ENCODE measurements around the gene PMF1. TPM values are rescaled to one million over a fixed set of nuclear protein-coding genes. Genes with fewer than 3 reads are reported as not detected.
"Not testable (repeated sequence)": the region's sequence is repeated elsewhere in the genome, so short reads cannot be mapped to it uniquely, and the experiment has no call there.

PMF1 gene
- total RNA-seq, 1 donor from 2014 or later, result 105 TPM

GRCh38 chr1:156186347-156187177 lies 26.2 kb upstream of the PMF1 start:
- DNase-seq (ENCODE audit: low spot score); intact Hi-C loops (cut with micrococcal nuclease); H3K36me3 Mint-ChIP-seq (ENCODE audit: low read depth): not testable (repeated sequence)

GRCh38 chr1:156190265-156190664 lies 22.5 kb upstream of the PMF1 start:
- peaks cover 24% of the 10 kb centered on the region for H3K4me1 Mint-ChIP-seq (ENCODE audit: low read depth)
- intact Hi-C loops (cut with micrococcal nuclease), result loop anchor here (10.0 kb wide), 2 partner anchors 335 to 555 kb away; partner anchors contain the start of genes GON4L, MRPL24 and SYT11

More at GRCh38 chr1:156186347-156187177, 26.2 kb upstream of the PMF1 start:
- not testable (repeated sequence) for H3K4me1 Mint-ChIP-seq (ENCODE audit: low read depth); H3K27ac Mint-ChIP-seq; H3K27me3 Mint-ChIP-seq (ENCODE audit: insufficient read depth); H3K4me3 Mint-ChIP-seq
- H3K9me3 Mint-ChIP-seq, result peaks cover 12% of the 10 kb centered on the region

GRCh38 chr1:156191292-156191964 lies 21.4 kb upstream of the PMF1 start:
- no peak overlapping the region for H3K27ac Mint-ChIP-seq
- peaks cover 22% of the 10 kb centered on the region for H3K36me3 Mint-ChIP-seq (ENCODE audit: low read depth)
- intact Hi-C loops (cut with micrococcal nuclease), result loop anchor here (10.0 kb wide), 2 partner anchors 337 to 553 kb away; partner anchors contain the start of genes GON4L, MRPL24 and SYT11
- no peak for DNase-seq (ENCODE audit: low spot score)
- peaks cover 35% of the 10 kb centered on the region for H3K4me1 Mint-ChIP-seq (ENCODE audit: low read depth)
- H3K9me3 Mint-ChIP-seq, result peaks cover 12% of the 10 kb centered on the region
- no peaks in the 10 kb centered on the region for H3K27me3 Mint-ChIP-seq (ENCODE audit: insufficient read depth)
- peak overlapping the region; percentile 13 for H3K4me3 Mint-ChIP-seq

More at GRCh38 chr1:156190265-156190664, 22.5 kb upstream of the PMF1 start:
- not testable (repeated sequence) for H3K27me3 Mint-ChIP-seq (ENCODE audit: insufficient read depth); H3K4me3 Mint-ChIP-seq; H3K27ac Mint-ChIP-seq; DNase-seq (ENCODE audit: low spot score)
- Mint-ChIP-seq H3K9me3 (peaks cover 12% of the 10 kb centered on the region), H3K36me3 (ENCODE audit: low read depth) (peaks cover 13% of the 10 kb centered on the region)

- DNase-seq (ENCODE audit: low spot score), result no peak
- intact Hi-C loops (cut with micrococcal nuclease), result loop anchor here (1.0 to 10.0 kb wide), 7 partner anchors 32 to 552 kb away; partner anchors contain the start of genes CCT3, GON4L, MRPL24 and SMG5
- Mint-ChIP-seq H3K9me3 (peaks cover 6% of the 10 kb centered on the region), H3K27me3 (ENCODE audit: insufficient read depth) (no peaks in the 10 kb centered on the region), H3K36me3 (ENCODE audit: low read depth) (peaks cover 28% of the 10 kb centered on the region), H3K27ac (peak overlapping the region; percentile 87), H3K4me3 (peak overlapping the region; percentile 94), H3K4me1 (ENCODE audit: low read depth) (peaks cover 49% of the 10 kb centered on the region)
Observed at GRCh38 chr1:156193208-156193487, 19.7 kb upstream of the PMF1 start.

- intact Hi-C loops (cut with micrococcal nuclease), result loop anchor here (1.0 to 10.0 kb wide), 9 partner anchors 20 to 551 kb away; partner anchors contain the start of genes CCT3, GON4L, LAMTOR2 and MRPL24
- peaks cover 54% of the 10 kb centered on the region for H3K4me1 Mint-ChIP-seq (ENCODE audit: low read depth)
- peak within 1 kb of the TSS; percentile 87 for H3K27ac Mint-ChIP-seq
Observed at GRCh38 chr1:156193488-156194299, 19.1 kb upstream of the PMF1 start, which contains the start of gene SLC25A44. TSS of gene SLC25A44 (plus strand) at chr1:156194104. CDS start at chr1:156199848, 5,744 bp downstream.

GRCh38 chr1:156194300-156194652 lies 18.5 kb upstream of the PMF1 start:
- Mint-ChIP-seq H3K4me1 (ENCODE audit: low read depth) (peaks cover 60% of the 10 kb centered on the region), H3K27me3 (ENCODE audit: insufficient read depth) (no peaks in the 10 kb centered on the region), H3K27ac (peak overlapping the region; percentile 87), H3K9me3 (peaks cover 2% of the 10 kb centered on the region), H3K4me3 (peak overlapping the region; percentile 94), H3K36me3 (ENCODE audit: low read depth) (peaks cover 36% of the 10 kb centered on the region)
- intact Hi-C loops (cut with micrococcal nuclease), result loop anchor here (1.0 to 10.0 kb wide), 4 partner anchors 19 to 551 kb away; partner anchors contain the start of genes GON4L, LAMTOR2, MRPL24 and PMF1
- DNase-seq (ENCODE audit: low spot score), result no peak

More at GRCh38 chr1:156193488-156194299, 19.1 kb upstream of the PMF1 start, which contains the start of gene SLC25A44:
- peak; percentile 97 for DNase-seq (ENCODE audit: low spot score)
- Mint-ChIP-seq H3K27me3 (ENCODE audit: insufficient read depth) (no peaks in the 10 kb centered on the region), H3K4me3 (peak within 1 kb of the TSS; percentile 94), H3K36me3 (ENCODE audit: low read depth) (peaks cover 32% of the 10 kb centered on the region), H3K9me3 (peaks cover 6% of the 10 kb centered on the region)

- DNase-seq (ENCODE audit: low spot score), result no peak
- peak overlapping the region; percentile 94 for H3K4me3 Mint-ChIP-seq
- peaks cover 50% of the 10 kb centered on the region for H3K36me3 Mint-ChIP-seq (ENCODE audit: low read depth)
- no peaks in the 10 kb centered on the region for H3K27me3 Mint-ChIP-seq (ENCODE audit: insufficient read depth)
- H3K4me1 Mint-ChIP-seq (ENCODE audit: low read depth), result peaks cover 75% of the 10 kb centered on the region
- peak overlapping the region; percentile 84 for H3K27ac Mint-ChIP-seq
- intact Hi-C loops (cut with micrococcal nuclease), result loop anchor here (5.0 to 10.0 kb wide), 3 partner anchors 306 to 549 kb away; partner anchors contain the start of genes GON4L, MEF2D, MRPL24 and SYT11
- no peaks in the 10 kb centered on the region for H3K9me3 Mint-ChIP-seq
Observed at GRCh38 chr1:156195853-156196252, 17.0 kb upstream of the PMF1 start.

GRCh38 chr1:156196445-156196844 lies 16.4 kb upstream of the PMF1 start:
- intact Hi-C loops (cut with micrococcal nuclease), result loop anchor here (5.0 to 10.0 kb wide), 3 partner anchors 306 to 548 kb away; partner anchors contain the start of genes GON4L, MEF2D, MRPL24 and SYT11
- Mint-ChIP-seq H3K27me3 (ENCODE audit: insufficient read depth) (no peaks in the 10 kb centered on the region), H3K36me3 (ENCODE audit: low read depth) (peaks cover 50% of the 10 kb centered on the region), H3K9me3 (no peaks in the 10 kb centered on the region), H3K4me3 (peak overlapping the region; percentile 94), H3K27ac (peak overlapping the region; percentile 84), H3K4me1 (ENCODE audit: low read depth) (peaks cover 75% of the 10 kb centered on the region)
- no peak for DNase-seq (ENCODE audit: low spot score)

- Mint-ChIP-seq H3K27ac (peak overlapping the region; percentile 94), H3K4me1 (ENCODE audit: low read depth) (peaks cover 60% of the 10 kb centered on the region), H3K27me3 (ENCODE audit: insufficient read depth) (no peaks in the 10 kb centered on the region), H3K4me3 (peak overlapping the region; percentile 78), H3K36me3 (ENCODE audit: low read depth) (peaks cover 47% of the 10 kb centered on the region), H3K9me3 (no peaks in the 10 kb centered on the region)
- no peak for DNase-seq (ENCODE audit: low spot score)
- intact Hi-C loops (cut with micrococcal nuclease), result loop anchor here (1.0 to 10.0 kb wide), 6 partner anchors 13 to 546 kb away; partner anchors contain the start of genes GON4L, MEF2D, MRPL24 and SYT11
Observed at GRCh38 chr1:156198831-156199349, 13.9 kb upstream of the PMF1 start.

GRCh38 chr1:156200044-156200443 lies 12.8 kb upstream of the PMF1 start:
- DNase-seq (ENCODE audit: low spot score), result no peak
- intact Hi-C loops (cut with micrococcal nuclease), result no loop called here
- H3K36me3 Mint-ChIP-seq (ENCODE audit: low read depth), result peaks cover 45% of the 10 kb centered on the region
- H3K4me1 Mint-ChIP-seq (ENCODE audit: low read depth), result peaks cover 51% of the 10 kb centered on the region
- H3K4me3 Mint-ChIP-seq, result peak overlapping the region; percentile 78
- H3K27ac Mint-ChIP-seq, result peak overlapping the region; percentile 94
- H3K27me3 Mint-ChIP-seq (ENCODE audit: insufficient read depth), result no peaks in the 10 kb centered on the region
- no peaks in the 10 kb centered on the region for H3K9me3 Mint-ChIP-seq

GRCh38 chr1:156203331-156203730 lies 9.5 kb upstream of the PMF1 start:
- no peaks in the 10 kb centered on the region for H3K27me3 Mint-ChIP-seq (ENCODE audit: insufficient read depth)
- intact Hi-C loops (cut with micrococcal nuclease), result no loop called here
- no peaks in the 10 kb centered on the region for H3K9me3 Mint-ChIP-seq
- H3K27ac Mint-ChIP-seq, result no peak overlapping the region
- no peak overlapping the region for H3K4me3 Mint-ChIP-seq
- peaks cover 30% of the 10 kb centered on the region for H3K4me1 Mint-ChIP-seq (ENCODE audit: low read depth)
- no peak for DNase-seq (ENCODE audit: low spot score)
- peaks cover 38% of the 10 kb centered on the region for H3K36me3 Mint-ChIP-seq (ENCODE audit: low read depth)

- no peaks in the 10 kb centered on the region for H3K9me3 Mint-ChIP-seq
Observed at GRCh38 chr1:156204686-156205085, 8.1 kb upstream of the PMF1 start.

More at GRCh38 chr1:156204686-156205085, 8.1 kb upstream of the PMF1 start:
- Mint-ChIP-seq H3K27ac (no peak overlapping the region), H3K36me3 (ENCODE audit: low read depth) (peaks cover 39% of the 10 kb centered on the region), H3K4me1 (ENCODE audit: low read depth) (peaks cover 30% of the 10 kb centered on the region), H3K27me3 (ENCODE audit: insufficient read depth) (no peaks in the 10 kb centered on the region), H3K4me3 (no peak overlapping the region)
- intact Hi-C loops (cut with micrococcal nuclease), result no loop called here
- DNase-seq (ENCODE audit: low spot score), result no peak

Data from activated T-helper 1 cell treated with anti-CD3 and anti-CD28 coated beads, Interleukin-12 subunit alpha, Interleukin-12 subunit beta, Interleukin-2, Interleukin-4 antibody, amounts not matched to agents 30 ng/mL and 10 ng/mL and 1 ng/mL, durations not matched to agents 14 hours and 24 hours and 36 hours (primary cell).